SK-N-SH treated with all-trans-retinoic acid at 6 μM for 48 hours (cell line): Measurements from ENCODE around the gene JSRP1.

Experiments used
- ARNTL ChIP-seq: fragments of 450-650 bp; formaldehyde crosslinking; IDR thresholded peaks from 2 replicates; pipeline ENCODE4 v1.5.0; 2020; ENCODE audit warnings: low read depth, mild to moderate bottlenecking, moderate library complexity, borderline replicate concordance
- CREB5 ChIP-seq: fragments of 250-450 bp; sonication (Bioruptor Pico); IDR thresholded peaks from 2 replicates; pipeline ENCODE4 v1.5.1; 2020; ENCODE audit warnings: low read depth, mild to moderate bottlenecking, moderate library complexity
- CSRNP3 ChIP-seq: fragments of 250-450 bp; sonication (Bioruptor Pico); IDR thresholded peaks from 2 replicates; pipeline ENCODE4 v1.5.1; 2021; ENCODE audit warnings: mild to moderate bottlenecking, moderate library complexity
- ISL1 ChIP-seq: fragments of 250-450 bp; sonication (Bioruptor Pico); IDR thresholded peaks from 2 replicates; pipeline ENCODE4 v2.1.2; 2022; ENCODE audit warnings: mild to moderate bottlenecking, moderate library complexity
- PATZ1 ChIP-seq: fragments of 250-450 bp; sonication (Bioruptor Pico); IDR thresholded peaks from 2 replicates; pipeline ENCODE4 v1.8.0; 2020; ENCODE audit warnings: mild to moderate bottlenecking, moderate library complexity, borderline replicate concordance
- PPARA ChIP-seq: fragments of 250-450 bp; sonication (Bioruptor Pico); IDR thresholded peaks from 2 replicates; pipeline ENCODE4 v1.5.0; 2020; ENCODE audit warnings: mild to moderate bottlenecking, borderline replicate concordance
- RARB ChIP-seq: fragments of 250-450 bp; sonication (Bioruptor Pico); IDR thresholded peaks from 2 replicates; pipeline ENCODE4 v1.8.0; 2021; ENCODE audit warnings: mild to moderate bottlenecking, moderate library complexity
- SNAI2 ChIP-seq: fragments of 250-450 bp; sonication (Bioruptor Pico); IDR thresholded peaks from 2 replicates; pipeline ENCODE4 v1.5.0; 2020; ENCODE audit warnings: mild to moderate bottlenecking, moderate library complexity
- TCF4 ChIP-seq: fragments of 250-450 bp; sonication (Bioruptor Pico); IDR thresholded peaks from 2 replicates; pipeline ENCODE4 v1.8.0; 2021; ENCODE audit warnings: mild to moderate bottlenecking, moderate library complexity, borderline replicate concordance
- TOX ChIP-seq: fragments of 250-450 bp; sonication (Bioruptor Pico); IDR thresholded peaks from 2 replicates; pipeline ENCODE4 v1.8.0; 2021; ENCODE audit warnings: mild to moderate bottlenecking, moderate library complexity, borderline replicate concordance
- ZC3H10 ChIP-seq: fragments of 250-450 bp; sonication (Bioruptor Pico); IDR thresholded peaks from 2 replicates; pipeline ENCODE4 v1.5.1; 2021; ENCODE audit warnings: mild to moderate bottlenecking, moderate library complexity
- ZFP3 ChIP-seq: fragments of 250-450 bp; sonication (Bioruptor Pico); IDR thresholded peaks from 2 replicates; pipeline ENCODE4 v1.5.0; 2020; ENCODE audit warnings: mild to moderate bottlenecking, moderate library complexity
- ZFP30 ChIP-seq: fragments of 450-650 bp; formaldehyde crosslinking; IDR thresholded peaks from 2 replicates; pipeline ENCODE4 v1.5.0; 2022; ENCODE audit warnings: mild to moderate bottlenecking, moderate library complexity
- ZNF8 ChIP-seq: fragments of 450-650 bp; formaldehyde crosslinking; IDR thresholded peaks from 2 replicates; pipeline ENCODE4 v1.5.0; 2020; ENCODE audit warnings: mild to moderate bottlenecking, moderate library complexity

- TF ChIP-seq ZFP3 (CRISPR knock-in tag), result no peak
- no peak for TF ChIP-seq SNAI2 (CRISPR knock-in tag)
- TF ChIP-seq CREB5, result no peak
- no peak for TF ChIP-seq ZNF8 (CRISPR knock-in tag)
- TF ChIP-seq ZFP30 (CRISPR knock-in tag), result no peak
- TF ChIP-seq CSRNP3, result no peak
- TF ChIP-seq PATZ1 (CRISPR knock-in tag), result no peak
- no peak for TF ChIP-seq ISL1
- TF ChIP-seq TCF4 (CRISPR knock-in tag), result no peak
- no peak for TF ChIP-seq PPARA (CRISPR knock-in tag)
- TF ChIP-seq RARB (CRISPR knock-in tag), result no peak
- no peak for TF ChIP-seq ARNTL (CRISPR knock-in tag)
- TF ChIP-seq ZC3H10, result no peak
- no peak for TF ChIP-seq TOX (CRISPR knock-in tag)
These were observed 46.0 kb downstream of the JSRP1 start for GRCh38 chr19:2210206-2210605.
